OCI-LY7 (cell line): ENCODE data around the gene TEX13B.

Experiments
- CTCF ChIP-seq: fragments of 200-600 bp; sonication (generic); conservative IDR thresholded peaks from 2 replicates; pipeline ENCODE4 v1.5.1; 2014; ENCODE audit warnings: mild to moderate bottlenecking, antibody characterized with exemption, low read length, moderate library complexity, mixed read lengths
- EZH2phosphoT487 ChIP-seq: fragments of 200-600 bp; sonication (generic); IDR thresholded peaks from 2 replicates; pipeline ENCODE4 v1.6.1; 2018; ENCODE audit warnings: low read depth, borderline replicate concordance, mild to moderate bottlenecking, mixed run types, antibody characterized with exemption, low read length, moderate library complexity, mixed read lengths

DNA sequence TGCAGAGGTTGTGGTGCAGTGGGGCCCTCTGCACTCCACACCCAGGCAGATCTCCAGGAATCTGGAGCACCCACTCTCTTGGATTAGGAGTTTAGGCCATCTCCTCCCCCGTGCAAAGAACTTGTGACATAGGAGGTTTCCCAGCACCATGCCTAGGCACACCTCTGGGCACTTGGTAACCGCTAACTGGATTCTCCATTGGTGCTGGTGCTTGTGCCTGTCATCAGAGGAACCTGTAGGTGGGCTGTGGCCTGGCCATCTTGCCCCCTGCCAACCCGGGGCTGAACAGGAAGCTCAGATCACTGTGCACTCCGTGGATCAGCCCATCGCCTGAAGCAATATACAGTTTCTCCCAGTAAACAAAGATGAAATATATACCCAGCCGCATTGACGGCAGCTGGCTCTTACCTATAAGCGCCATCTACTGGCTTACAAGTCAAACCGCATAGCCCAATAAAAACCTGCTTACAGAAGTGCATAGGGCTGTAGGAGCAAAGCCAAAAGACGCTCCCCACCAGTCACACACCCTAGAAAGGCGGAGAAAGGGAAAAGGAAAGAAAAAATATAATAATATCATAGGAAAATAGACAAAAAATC lies 19.1 kb upstream of the TEX13B start:
- peak; percentile 78 for TF ChIP-seq CTCF
- no peak for TF ChIP-seq EZH2phosphoT487
